Measurements from ENCODE around the gene CEND1. TPM values are rescaled to one million over a fixed set of nuclear protein-coding genes. Genes with fewer than 3 reads are reported as not detected.

The CEND1 gene
- total and polyA plus RNA-seq, 2 experiments from 2014 or later = not detected

DNA sequence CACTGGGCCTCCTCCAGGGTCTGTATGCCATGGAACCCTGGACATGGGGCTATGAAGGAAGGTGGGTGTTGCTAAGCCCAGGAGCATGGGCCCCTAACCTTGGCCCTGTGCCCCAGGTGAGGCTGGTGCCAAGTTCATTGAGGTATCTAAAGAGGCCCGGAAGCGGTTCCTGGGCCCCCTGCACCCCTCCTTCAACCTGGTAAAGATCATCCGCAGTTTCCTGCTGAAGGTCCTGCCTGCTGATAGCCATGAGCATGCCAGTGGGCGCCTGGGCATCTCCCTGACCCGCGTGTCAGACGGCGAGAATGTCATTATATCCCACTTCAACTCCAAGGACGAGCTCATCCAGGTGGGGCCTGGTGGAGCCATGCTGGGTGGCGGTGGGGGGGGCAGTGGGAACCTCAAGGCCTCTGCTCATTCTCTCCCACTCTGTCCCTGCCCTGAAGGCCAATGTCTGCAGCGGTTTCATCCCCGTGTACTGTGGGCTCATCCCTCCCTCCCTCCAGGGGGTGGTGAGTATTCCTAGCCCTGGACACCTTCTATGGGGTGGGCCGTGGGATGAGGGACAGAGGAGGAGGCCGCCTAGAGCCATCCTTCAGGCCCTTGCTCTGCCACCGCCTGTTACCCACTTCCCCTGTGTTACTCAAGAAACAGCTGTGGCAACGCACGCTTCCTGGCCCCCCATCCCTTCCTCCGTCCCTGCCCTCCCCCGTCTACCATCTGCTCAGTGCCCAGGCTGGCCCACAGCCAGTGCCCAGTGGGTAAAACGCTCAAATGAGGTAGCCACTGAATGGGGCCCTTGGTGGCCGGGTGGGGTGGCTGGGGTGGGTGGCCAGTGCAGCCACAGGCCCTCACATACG, 31.9 kb upstream of the CEND1 start:
- Histone ChIP-seq H2AFZ (no peak overlapping the region), H3K4me1 (ENCODE audit: insufficient read depth) (peaks cover 24% of the 10 kb centered on the region), H3K9me3 (ENCODE audit: low read depth) (no peaks in the 10 kb centered on the region), H3K4me3 (no peak overlapping the region), H3K27ac (no peak overlapping the region), H3K9me2 (replicated peaks; ENCODE audit: insufficient read depth) (no peaks in the 10 kb centered on the region), H3K27me3 (peaks cover 9% of the 10 kb centered on the region), H3K79me2 (peaks cover 19% of the 10 kb centered on the region), H4K20me1 (ENCODE audit: insufficient read depth, poor library complexity, severe bottlenecking) (peaks cover 16% of the 10 kb centered on the region), H3K4me2 (peak overlapping the region; percentile 91), H3K36me3 (replicated peaks; ENCODE audit: insufficient read depth, low read depth) (no peaks in the 10 kb centered on the region)
- no peak for DNase-seq (ENCODE audit: low spot score)
- TF ChIP-seq, protein P1, sequence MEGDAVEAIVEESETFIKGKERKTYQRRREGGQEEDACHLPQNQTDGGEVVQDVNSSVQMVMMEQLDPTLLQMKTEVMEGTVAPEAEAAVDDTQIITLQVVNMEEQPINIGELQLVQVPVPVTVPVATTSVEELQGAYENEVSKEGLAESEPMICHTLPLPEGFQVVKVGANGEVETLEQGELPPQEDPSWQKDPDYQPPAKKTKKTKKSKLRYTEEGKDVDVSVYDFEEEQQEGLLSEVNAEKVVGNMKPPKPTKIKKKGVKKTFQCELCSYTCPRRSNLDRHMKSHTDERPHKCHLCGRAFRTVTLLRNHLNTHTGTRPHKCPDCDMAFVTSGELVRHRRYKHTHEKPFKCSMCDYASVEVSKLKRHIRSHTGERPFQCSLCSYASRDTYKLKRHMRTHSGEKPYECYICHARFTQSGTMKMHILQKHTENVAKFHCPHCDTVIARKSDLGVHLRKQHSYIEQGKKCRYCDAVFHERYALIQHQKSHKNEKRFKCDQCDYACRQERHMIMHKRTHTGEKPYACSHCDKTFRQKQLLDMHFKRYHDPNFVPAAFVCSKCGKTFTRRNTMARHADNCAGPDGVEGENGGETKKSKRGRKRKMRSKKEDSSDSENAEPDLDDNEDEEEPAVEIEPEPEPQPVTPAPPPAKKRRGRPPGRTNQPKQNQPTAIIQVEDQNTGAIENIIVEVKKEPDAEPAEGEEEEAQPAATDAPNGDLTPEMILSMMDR (IDR thresholded peaks at IDR 0.05; ENCODE audit: poor library complexity) = no peak
- TF ChIP-seq EZH2phosphoT487 (IDR thresholded peaks at IDR 0.05; ENCODE audit: low read depth, severe bottlenecking, unreplicated experiment) (no peak), EZH2 (IDR thresholded peaks at IDR 0.05; ENCODE audit: borderline replicate concordance) (no peak)
- WGBS (ENCODE audit: low lambda C conversion rate, missing lambda C conversion rate) = 96% methylated on average over 19 of the region's 22 CpGs

DNA sequence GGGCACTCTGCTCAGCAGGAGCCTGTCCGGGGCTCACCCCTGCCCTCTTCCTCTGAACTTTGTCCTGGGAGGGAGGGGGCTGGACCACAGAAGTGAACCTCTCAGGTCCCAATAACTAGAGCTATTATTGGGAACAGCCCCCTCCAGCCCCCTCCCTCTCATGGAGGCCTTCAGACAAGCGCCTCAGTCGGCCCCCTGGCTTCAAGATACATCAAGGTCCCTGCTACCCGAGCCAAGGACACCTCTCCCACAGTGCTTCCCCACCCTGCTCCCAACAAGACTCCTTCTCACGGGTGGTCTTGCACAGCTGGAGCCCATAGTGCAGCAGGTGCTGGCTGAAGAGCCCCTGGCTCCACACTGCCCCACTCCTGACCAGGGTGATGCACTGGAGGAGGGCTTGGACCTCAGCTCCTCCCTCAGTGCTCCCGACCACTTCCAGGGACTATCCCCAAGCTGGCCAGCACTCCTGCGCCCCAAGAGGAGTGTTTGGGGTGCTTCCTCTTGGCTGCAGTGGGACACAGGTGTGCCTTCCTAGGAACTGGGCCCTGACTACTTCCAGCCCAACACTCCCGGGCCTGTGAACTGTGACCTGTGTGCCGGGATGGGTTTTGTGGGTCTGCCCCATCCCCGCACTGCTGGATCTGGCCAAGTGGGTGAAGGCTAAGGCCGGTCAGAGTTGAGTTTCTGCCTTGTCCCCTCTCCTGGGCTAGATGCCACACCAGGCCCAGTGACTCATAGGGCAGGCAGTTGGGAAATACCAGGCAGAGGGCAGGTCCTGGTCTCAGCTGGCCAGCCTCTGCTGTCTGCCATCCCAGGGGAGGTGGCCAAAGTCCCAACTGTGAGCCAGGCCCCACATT, 31.0 kb upstream of the CEND1 start:
- Histone ChIP-seq H3K4me1 (ENCODE audit: insufficient read depth) (peaks cover 16% of the 10 kb centered on the region), H3K4me2 (peak overlapping the region; percentile 91), H3K27me3 (peaks cover under 1% of the 10 kb centered on the region), H3K4me3 (peak overlapping the region; percentile 89), H3K27ac (no peak overlapping the region), H4K20me1 (ENCODE audit: insufficient read depth, poor library complexity, severe bottlenecking) (peaks cover 16% of the 10 kb centered on the region), H3K9me2 (replicated peaks; ENCODE audit: insufficient read depth) (no peaks in the 10 kb centered on the region), H2AFZ (no peak overlapping the region), H3K36me3 (replicated peaks; ENCODE audit: insufficient read depth, low read depth) (no peaks in the 10 kb centered on the region), H3K79me2 (peaks cover 19% of the 10 kb centered on the region), H3K9me3 (ENCODE audit: low read depth) (no peaks in the 10 kb centered on the region)
- WGBS (ENCODE audit: low lambda C conversion rate, missing lambda C conversion rate) = 81% methylated on average over 11 of the region's 11 CpGs
- TF ChIP-seq, protein P1 (IDR thresholded peaks at IDR 0.05; ENCODE audit: poor library complexity) = no peak
- TF ChIP-seq EZH2phosphoT487 (IDR thresholded peaks at IDR 0.05; ENCODE audit: low read depth, severe bottlenecking, unreplicated experiment) = no peak
- no peak for TF ChIP-seq EZH2 (IDR thresholded peaks at IDR 0.05; ENCODE audit: borderline replicate concordance)
- peak; percentile 62 for DNase-seq (ENCODE audit: low spot score)

DNA sequence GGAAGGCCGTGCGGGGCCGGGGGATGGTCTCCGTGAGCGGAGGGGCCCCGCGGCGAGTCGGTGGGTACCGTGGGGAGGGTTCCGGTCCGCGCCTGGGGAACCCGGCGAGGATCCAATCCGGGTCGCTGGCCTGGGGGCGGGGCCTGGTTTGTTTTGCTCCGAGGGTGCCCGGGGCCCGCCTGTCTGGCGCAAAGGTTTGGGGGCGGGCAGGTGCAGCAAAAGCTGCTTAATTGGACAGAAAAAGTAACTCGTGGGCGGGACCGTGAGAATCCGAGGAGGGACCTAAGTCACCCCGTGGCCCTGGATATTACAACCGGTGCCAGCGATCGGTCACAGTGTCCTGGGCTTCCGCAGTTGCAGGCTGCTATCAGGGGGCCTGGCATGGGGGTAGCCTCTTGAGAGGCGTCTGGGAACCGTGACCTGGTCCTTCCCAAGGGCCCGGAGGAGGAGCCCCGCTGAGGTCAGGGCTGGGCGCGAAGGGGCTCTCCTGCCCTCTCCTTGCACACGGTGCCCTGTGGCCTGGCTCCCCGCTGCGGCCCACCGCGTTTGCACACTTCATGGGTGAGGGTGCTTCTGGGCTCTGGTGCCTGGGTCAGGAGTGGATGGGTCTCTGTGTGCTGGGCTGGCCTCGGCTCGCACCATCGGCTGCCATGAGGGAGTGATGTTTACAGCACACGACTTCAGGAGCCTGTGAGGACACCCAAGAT, 30.2 kb upstream of the CEND1 start:
- H3K4me1 ChIP-seq (ENCODE audit: insufficient read depth) = peaks cover 16% of the 10 kb centered on the region
- no peak for TF ChIP-seq EZH2 (IDR thresholded peaks at IDR 0.05; ENCODE audit: borderline replicate concordance)
- H3K9me3 ChIP-seq (ENCODE audit: low read depth) = no peaks in the 10 kb centered on the region
- WGBS (ENCODE audit: low lambda C conversion rate, missing lambda C conversion rate) = 11% methylated on average over 29 of the region's 47 CpGs
- no peaks in the 10 kb centered on the region for H3K9me2 ChIP-seq (replicated peaks; ENCODE audit: insufficient read depth)
- H3K4me2 ChIP-seq = peak overlapping the region; percentile 91
- no peaks in the 10 kb centered on the region for H3K36me3 ChIP-seq (replicated peaks; ENCODE audit: insufficient read depth, low read depth)
- peak overlapping the region; percentile 58 for H2AFZ ChIP-seq
- H3K27me3 ChIP-seq = no peaks in the 10 kb centered on the region
- H3K4me3 ChIP-seq = peak overlapping the region; percentile 89
- peaks cover 19% of the 10 kb centered on the region for H3K79me2 ChIP-seq
- DNase-seq (ENCODE audit: low spot score) = peak; percentile 93
- peaks cover 16% of the 10 kb centered on the region for H4K20me1 ChIP-seq (ENCODE audit: insufficient read depth, poor library complexity, severe bottlenecking)
- peak overlapping the region; percentile 88 for H3K27ac ChIP-seq

Measured in hepatocyte (in vitro differentiated cells).